ENCODE results near the gene SLIT1. TPM values are rescaled to one million over a fixed set of nuclear protein-coding genes. Genes with fewer than 3 reads are reported as not detected.

The SLIT1 gene
- total and polyA plus RNA-seq, 2 of the 8 experiments (the other 6 are each of a cell fraction or from before 2014, with no cell fraction given): 0.70 to 0.88 TPM

GRCh38 chr10:97192952-97193435, 7.2 kb upstream of the SLIT1 start (continued):
- TF ChIP-seq CHD7 (IDR thresholded peaks at IDR 0.05; ENCODE audit: insufficient replicate concordance, low read length) (no peak), TEAD4 (IDR thresholded peaks at IDR 0.05; ENCODE audit: low read depth, low read length) (no peak)

Measured in H1 (cell line).